Activated naive CD8-positive, alpha-beta T cell (primary cell): ENCODE measurements around the gene ZMYM1.
"Not testable (repeated sequence)": the region's sequence is repeated elsewhere in the genome, so short reads cannot be mapped to it uniquely, and the experiment has no call there.

Experiments used
- H3K27ac Mint-ChIP-seq: one replicate; pipeline ENCODE4 v1.8.0; 2021; ENCODE audit warnings: mixed read lengths
- H3K27me3 Mint-ChIP-seq: one replicate; pipeline ENCODE4 v1.8.0; 2021; ENCODE audit warnings: mixed read lengths
- H3K36me3 Mint-ChIP-seq: one replicate; pipeline ENCODE4 v1.8.0; 2021; ENCODE audit warnings: mixed read lengths
- H3K4me1 Mint-ChIP-seq: one replicate; pipeline ENCODE4 v1.8.0; 2021; ENCODE audit warnings: low read depth, mixed read lengths
- H3K4me3 Mint-ChIP-seq: one replicate; pipeline ENCODE4 v1.8.0; 2021; ENCODE audit warnings: mild to moderate bottlenecking, mixed read lengths
- H3K9me3 Mint-ChIP-seq: one replicate; pipeline ENCODE4 v1.8.0; 2021; ENCODE audit warnings: low read depth, mixed read lengths

Gene ZMYM1

DNA sequence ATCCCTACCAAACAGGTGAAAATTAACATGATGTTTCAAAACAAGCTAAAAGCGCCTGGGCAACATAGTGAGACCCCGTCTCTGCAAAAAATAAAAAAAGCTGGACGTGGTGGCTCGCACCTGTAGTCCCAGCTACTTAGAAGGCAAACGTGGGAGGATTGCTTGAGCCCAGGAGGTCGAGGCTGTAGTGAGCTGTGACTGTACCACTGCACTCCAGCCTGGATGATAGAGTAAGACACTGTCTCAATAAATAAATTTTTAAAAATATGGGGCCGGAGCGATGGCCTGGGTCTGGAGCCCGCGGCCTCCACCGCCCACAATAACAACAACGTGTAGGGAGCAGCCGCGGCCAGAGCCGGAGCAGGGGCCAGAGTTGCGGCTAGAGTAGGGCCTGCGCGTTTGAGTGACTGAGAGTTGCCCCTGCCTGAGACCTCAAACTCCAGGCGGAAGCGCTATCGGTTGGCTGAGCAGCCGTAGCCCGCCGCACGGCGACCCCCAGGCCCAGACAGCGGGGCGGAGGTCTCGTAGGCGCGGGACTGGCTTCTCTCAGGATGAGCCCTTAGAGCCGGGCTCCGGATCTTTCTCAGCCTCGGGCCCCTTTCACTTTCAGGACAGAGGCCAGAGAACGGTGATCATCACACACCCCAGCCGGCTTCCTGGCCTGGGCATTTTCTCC, 41.4 kb downstream of the ZMYM1 start:
- Mint-ChIP-seq H3K27ac (no peak overlapping the region), H3K36me3 (peaks cover 6% of the 10 kb centered on the region), H3K9me3 (no peaks in the 10 kb centered on the region), H3K27me3 (peaks cover 9% of the 10 kb centered on the region), H3K4me1 (peaks cover 13% of the 10 kb centered on the region), H3K4me3 (no peak overlapping the region)

DNA sequence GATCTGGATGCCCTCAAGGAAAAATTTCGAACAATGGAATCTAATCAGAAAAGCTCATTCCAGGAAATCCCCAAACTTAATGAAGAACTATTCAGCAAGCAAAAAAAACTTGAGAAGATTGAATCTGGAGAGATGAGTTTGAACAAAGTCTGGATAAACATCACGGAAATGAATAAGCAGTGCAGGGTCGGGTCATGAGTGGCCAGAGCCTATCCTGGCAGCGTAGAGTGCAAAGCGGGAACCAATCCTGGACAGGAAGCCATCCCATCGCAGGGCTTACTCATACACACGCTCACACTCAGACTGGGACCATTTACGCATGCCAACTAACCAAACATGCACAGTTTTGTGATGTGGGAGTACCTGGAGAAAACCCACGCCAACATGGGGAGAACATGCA, 43.1 kb downstream of the ZMYM1 start:
- Mint-ChIP-seq H3K4me3 (no peak overlapping the region), H3K27ac (no peak overlapping the region), H3K36me3 (peaks cover 4% of the 10 kb centered on the region), H3K27me3 (peaks cover 9% of the 10 kb centered on the region), H3K4me1 (peaks cover 7% of the 10 kb centered on the region), H3K9me3 (no peaks in the 10 kb centered on the region)

DNA sequence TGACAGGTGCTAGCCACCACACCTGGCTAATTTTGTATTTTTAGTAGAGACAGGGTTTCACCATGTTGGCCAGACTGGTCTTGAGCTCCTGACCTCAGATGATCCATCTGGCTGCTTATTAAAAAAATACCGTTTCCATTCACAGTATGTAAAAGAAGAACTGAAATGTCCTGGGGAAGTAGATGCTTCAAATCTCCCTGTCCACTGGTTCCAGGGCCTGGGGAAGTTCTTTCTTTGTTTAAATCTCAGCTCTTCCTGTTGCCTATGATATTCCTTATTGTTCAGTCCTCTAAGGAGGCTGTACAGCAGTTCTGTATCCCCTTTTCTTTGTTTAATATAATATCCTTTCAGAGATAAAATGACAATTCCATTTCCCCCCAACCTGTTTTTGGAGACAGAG, 47.4 kb downstream of the ZMYM1 start:
- Mint-ChIP-seq H3K9me3 (no peaks in the 10 kb centered on the region), H3K4me1 (peaks cover under 1% of the 10 kb centered on the region), H3K27me3 (peaks cover 4% of the 10 kb centered on the region), H3K36me3 (no peaks in the 10 kb centered on the region), H3K27ac (no peak overlapping the region), H3K4me3 (no peak overlapping the region)

DNA sequence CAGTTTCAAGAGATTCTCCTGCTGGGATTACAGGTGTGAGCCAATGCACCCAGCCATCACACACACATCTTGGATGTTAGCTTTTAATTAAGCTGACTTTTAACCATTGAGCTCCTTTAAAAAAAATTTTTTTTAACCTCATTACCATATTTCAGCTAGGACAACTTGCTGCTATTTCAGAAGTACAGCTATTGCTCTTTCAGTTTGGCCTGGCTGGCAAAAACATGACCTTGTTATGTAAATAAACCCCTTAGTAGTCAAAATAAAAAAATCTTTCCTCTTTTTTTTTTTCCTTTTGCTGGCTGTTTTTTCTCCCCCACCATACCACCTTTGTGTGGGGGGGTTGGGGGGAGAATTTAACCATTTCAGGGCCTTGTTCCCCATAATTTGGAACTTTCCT, 49.9 kb downstream of the ZMYM1 start:
- Mint-ChIP-seq H3K36me3 (no peaks in the 10 kb centered on the region), H3K27me3 (no peaks in the 10 kb centered on the region), H3K4me3 (no peak overlapping the region), H3K9me3 (no peaks in the 10 kb centered on the region), H3K27ac (no peak overlapping the region), H3K4me1 (no peaks in the 10 kb centered on the region)

DNA sequence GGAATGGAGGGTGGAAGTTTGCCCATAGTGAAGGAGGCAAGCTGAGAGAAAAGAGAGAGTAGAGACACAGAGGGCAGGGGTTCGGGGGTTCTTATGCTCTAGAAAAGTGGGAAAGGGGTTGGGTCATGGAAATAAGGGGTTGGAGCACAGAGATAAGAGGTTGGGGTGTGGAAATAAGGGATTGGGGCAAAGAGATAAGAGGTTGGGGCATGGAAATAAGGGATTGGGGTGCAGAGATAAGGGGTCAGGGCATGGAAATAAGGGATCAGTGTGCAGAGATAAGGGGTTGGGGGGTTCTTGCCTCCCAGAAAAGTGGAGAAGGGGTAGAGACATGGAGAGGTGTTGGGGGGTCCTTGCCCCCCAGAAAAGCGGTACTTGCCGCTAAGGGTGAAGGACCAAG, 57.6 kb downstream of the ZMYM1 start:
- no peaks in the 10 kb centered on the region for H3K4me1 Mint-ChIP-seq
- no peak overlapping the region for H3K4me3 Mint-ChIP-seq
- H3K27me3 Mint-ChIP-seq = no peaks in the 10 kb centered on the region
- H3K36me3 Mint-ChIP-seq = no peaks in the 10 kb centered on the region
- no peaks in the 10 kb centered on the region for H3K9me3 Mint-ChIP-seq
- H3K27ac Mint-ChIP-seq = no peak overlapping the region

DNA sequence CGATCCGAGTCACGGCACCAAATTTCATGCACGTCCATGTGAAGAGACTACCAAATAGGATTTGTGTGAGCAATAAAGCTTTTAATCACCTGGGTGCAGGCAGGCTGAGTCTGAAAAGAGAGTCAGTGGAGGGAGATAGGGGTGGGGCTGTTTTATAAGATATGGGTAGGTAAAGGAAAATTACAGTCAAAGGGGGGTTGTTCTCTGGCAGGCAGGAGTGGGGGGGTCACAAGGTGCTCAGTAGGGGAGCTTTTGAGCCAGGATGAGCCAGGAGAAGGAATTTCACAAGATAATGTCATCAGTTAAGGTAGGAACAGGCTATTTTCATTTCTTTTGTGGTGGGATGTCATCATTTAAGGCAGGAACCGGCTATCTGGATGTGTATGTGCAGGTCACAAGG, 58.4 kb downstream of the ZMYM1 start:
- H3K36me3 Mint-ChIP-seq, H3K27ac Mint-ChIP-seq, H3K9me3 Mint-ChIP-seq, H3K27me3 Mint-ChIP-seq, H3K4me1 Mint-ChIP-seq, H3K4me3 Mint-ChIP-seq: not testable (repeated sequence)

DNA sequence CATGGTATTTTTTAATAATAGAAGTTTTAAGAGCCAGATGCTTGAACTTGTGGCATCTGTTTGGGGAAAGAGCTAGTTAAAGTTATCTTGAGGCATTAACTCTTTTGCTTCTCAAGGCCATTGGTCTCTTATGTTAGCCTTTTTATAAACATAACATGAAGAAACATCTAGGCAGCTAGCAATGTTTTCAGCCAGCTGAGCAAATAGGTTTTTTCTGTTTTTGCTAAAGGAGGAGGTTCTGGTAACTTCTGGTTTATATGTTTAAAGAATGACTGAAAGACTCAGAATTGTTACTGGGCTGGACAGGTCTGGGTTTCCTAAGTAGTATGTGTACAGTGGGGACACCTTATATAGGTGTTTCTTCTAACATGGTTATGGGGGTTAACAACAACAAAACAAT, 63.1 kb downstream of the ZMYM1 start:
- not testable (repeated sequence) for H3K27ac Mint-ChIP-seq, H3K27me3 Mint-ChIP-seq, H3K9me3 Mint-ChIP-seq, H3K4me1 Mint-ChIP-seq, H3K36me3 Mint-ChIP-seq, H3K4me3 Mint-ChIP-seq

DNA sequence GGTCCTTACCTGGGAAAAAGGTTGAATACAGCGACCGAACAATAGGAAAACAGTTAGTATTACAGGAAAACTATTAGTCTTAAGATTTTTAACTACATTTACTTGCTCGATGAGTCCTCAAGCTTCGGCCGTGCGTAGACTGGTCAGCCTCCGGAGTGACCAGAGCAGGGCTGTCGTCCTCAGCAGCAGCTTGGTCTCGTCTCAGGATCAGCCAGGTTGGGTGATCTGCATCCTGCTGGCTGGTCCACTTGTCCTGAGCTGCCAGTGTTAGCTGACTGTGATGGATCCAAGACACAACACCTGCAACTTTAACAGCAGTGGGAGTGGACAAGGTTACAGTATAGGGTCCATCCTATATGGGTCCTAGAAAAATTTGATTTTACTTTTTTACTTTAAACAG, 63.5 kb downstream of the ZMYM1 start:
- H3K4me3 Mint-ChIP-seq, H3K27me3 Mint-ChIP-seq, H3K27ac Mint-ChIP-seq, H3K4me1 Mint-ChIP-seq, H3K9me3 Mint-ChIP-seq, H3K36me3 Mint-ChIP-seq: not testable (repeated sequence)

DNA sequence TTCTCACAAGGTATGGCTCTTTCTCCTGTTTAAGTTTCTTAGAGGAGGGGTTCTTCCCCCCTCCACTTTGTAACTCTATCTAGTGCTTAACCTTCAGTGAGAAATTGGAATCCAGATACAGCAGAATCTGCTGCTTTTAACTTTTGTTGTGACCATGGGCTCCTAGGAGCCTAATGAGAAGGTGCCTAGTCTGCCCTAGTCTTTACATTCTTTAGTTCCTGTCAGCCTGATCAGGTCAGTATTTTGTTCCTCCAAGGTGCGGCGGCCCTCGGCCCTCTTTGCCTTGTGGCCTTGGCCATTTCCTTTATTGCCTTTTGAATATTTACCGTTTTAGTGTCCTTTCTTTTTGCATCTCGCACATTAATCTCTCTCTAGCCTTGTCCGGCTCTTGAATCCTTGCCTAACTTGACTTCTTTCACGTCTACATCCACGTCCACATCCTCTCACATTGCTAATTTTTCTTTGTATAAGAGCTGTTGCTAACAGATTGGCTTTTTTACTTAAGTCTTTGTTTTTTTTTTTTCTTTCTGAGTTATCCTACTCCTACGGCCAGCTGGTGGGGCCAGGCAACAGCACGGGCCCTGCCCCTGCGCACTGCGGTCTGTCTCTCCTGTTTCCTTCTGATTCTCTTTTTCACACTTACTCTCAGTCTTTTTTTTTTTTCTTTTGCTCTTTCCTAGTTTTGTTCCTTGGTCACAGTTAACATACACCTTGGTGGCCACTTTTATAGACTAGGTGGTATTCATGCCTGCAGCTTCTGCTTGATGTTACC, 64.7 kb downstream of the ZMYM1 start:
- Mint-ChIP-seq H3K4me3 (no peak overlapping the region), H3K27me3 (peaks cover 1% of the 10 kb centered on the region), H3K36me3 (no peaks in the 10 kb centered on the region), H3K27ac (no peak overlapping the region), H3K9me3 (no peaks in the 10 kb centered on the region), H3K4me1 (no peaks in the 10 kb centered on the region)

DNA sequence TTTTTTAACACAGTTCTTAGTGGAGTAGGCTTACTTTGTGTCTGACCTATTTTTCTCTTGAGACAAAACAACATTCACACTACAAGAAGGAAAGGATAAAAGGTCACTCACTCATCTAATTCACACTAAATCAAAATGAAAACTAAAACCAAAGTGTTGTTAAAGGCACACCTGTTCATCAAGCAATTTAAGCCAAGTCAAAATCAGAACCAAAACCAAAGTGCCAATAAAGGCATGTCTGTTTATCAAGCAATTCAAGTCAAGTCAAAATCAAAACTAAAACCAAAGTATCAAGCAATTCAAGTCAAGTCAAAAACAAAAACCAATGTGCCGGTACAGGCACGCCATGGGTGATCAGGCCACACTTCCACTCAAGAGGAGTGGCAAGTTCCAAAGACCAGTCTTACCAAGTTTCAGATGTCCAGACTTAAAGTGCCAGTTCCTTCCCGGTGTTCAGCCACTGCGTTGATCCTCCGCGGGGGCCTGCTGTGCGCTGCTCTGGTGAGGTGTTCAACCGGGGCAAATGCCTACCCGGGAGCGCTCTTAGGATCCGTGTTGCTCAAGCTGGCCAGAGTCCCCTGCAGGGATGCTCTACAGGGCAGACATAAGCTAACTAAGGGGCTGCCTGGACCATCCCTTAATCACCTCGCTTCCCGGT, 66.8 kb downstream of the ZMYM1 start:
- H3K4me1 Mint-ChIP-seq, H3K36me3 Mint-ChIP-seq, H3K9me3 Mint-ChIP-seq, H3K27me3 Mint-ChIP-seq, H3K27ac Mint-ChIP-seq, H3K4me3 Mint-ChIP-seq: not testable (repeated sequence)

DNA sequence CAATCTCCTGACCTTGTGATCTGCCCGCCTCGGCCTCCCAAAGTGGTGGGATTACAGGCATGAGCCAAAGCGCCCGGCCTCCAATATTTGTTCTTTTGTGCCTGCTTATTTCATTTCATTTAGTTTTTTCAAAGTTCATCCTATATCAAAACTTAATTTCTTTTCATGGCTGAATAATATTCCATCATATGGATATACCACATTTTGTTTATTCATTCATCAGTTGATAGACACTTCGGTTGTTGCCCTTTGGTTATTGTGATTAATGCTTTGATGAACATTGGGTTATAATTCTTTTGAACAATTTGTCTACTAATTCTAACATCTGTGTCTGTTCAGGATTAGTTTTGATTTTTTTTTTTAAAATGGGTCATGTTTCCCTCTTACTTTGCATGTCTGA, 72.0 kb downstream of the ZMYM1 start:
- no peak overlapping the region for H3K27ac Mint-ChIP-seq
- H3K4me1 Mint-ChIP-seq = peaks cover 6% of the 10 kb centered on the region
- H3K9me3 Mint-ChIP-seq = no peaks in the 10 kb centered on the region
- no peak overlapping the region for H3K4me3 Mint-ChIP-seq
- H3K27me3 Mint-ChIP-seq = no peaks in the 10 kb centered on the region
- H3K36me3 Mint-ChIP-seq = peaks cover 2% of the 10 kb centered on the region

DNA sequence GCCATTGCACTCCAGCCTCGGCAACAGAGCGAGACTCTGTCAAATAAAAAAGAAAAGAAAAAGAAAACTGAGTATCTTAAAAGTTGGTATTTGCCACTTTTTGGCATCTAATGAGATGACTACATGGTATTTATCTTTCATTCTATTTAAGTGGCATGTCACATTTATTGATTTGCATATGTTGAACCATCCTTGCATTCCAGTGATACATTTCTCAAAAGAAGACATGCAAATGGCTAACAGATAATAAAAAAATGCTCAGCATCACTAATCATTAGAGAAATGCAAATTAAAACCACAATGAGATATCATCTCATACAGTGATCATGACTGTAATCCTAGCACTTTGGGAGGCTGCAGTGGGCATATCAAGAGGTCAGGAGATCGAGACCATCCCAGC, 85.7 kb downstream of the ZMYM1 start:
- Mint-ChIP-seq H3K27ac (no peak overlapping the region), H3K36me3 (peaks cover 2% of the 10 kb centered on the region), H3K9me3 (no peaks in the 10 kb centered on the region), H3K4me1 (no peaks in the 10 kb centered on the region), H3K4me3 (no peak overlapping the region), H3K27me3 (no peaks in the 10 kb centered on the region)
